Measurements from ENCODE around the gene CCDC85C.

The CCDC85C gene

GRCh38 chr14:99604766-99605298 lies 825 bp upstream of the CCDC85C start:
- DNase-seq: no peak

DNA sequence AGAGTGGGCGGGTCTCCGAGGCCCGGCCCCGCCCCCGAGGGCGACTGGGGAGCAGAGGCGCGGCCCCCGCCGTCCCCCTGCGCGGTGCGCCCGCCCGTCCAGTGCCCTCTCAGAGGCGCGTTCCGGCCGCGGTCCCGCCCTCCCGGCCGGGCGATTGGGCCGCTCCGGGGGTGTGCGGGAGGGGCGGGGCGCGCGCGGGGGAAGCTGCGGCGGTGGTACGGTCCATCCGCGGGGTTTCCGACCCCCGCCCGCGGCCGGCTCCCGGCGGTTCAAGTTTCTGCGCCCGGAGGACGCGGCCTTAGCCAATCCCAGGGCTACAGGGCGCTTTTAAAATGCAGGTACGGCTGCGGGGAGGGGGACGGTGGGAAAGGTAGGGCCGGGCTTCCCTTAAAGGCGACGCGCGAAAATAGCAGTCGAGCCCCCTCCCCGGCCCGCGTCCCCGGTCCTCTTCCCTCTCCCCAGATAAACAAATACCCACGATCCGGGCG lies 315 bp upstream of the CCDC85C start:
- peak; percentile 96 for DNase-seq

DNA sequence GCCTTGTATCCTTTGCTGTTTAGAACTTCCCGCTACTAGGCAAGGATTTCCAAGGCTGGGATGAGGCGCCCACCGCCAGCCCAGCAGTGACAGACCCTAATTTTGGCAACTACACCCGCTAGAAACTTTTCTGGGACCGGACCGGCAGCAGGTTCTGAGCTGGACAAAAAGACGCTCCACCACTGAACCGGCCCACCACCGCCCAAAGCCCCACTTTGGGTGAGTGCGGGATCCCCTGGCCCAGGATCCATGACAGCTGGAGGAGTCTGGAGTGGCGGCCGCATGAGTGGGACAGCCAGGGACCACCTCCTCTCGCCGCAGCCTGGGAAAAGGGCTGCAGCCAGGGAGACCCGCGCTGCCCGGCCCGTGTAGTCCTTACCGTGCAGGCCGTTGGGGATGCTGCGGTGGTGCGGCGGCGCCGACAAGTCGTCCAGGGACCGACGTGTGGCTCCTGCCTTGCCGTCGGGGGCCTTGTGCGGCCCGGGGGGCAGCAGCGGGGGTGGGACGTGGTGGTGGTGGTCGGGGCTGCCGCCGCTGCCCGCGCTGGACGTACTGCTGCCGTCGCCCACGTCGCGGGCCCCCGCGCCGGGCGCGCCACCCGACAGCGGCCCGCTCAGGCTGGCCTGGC lies 1.1 kb downstream of the CCDC85C start:
- no peak for DNase-seq

DNA sequence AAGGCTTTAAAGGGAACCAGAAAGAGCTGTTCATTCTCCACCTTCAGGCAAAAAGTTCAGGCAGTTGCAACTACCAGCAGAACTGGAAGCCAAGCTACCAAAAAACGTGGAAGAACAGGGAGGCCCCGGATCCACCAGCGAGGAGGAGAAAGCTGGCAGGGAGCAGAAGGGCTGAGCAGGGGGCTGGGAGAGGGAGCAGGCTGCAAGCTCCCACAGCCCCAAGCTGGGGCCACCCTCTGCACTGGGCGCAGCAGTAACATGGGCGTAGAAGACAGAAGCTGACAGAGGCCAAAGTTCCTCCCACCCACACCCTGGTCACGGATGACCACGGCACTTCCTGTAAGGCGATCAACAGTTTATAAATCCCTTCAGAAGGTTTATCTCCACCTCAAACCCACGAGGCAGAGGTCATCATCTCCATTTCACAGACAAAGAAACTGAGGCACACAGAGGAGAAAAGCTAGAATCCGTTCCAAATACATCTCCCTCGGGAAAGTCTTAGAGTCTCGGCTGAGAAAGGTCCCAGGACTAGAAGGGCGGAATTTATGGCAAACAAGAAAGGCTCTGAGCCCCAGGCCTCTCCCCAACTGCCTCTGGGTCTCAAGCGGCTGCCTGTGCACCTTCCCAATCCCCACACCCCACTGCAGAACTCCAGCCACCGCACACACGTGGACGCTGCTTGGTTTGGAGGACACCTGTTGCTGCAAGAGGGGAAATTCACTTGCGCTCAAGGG lies 1.8 kb downstream of the CCDC85C start:
- DNase-seq: no peak

DNA sequence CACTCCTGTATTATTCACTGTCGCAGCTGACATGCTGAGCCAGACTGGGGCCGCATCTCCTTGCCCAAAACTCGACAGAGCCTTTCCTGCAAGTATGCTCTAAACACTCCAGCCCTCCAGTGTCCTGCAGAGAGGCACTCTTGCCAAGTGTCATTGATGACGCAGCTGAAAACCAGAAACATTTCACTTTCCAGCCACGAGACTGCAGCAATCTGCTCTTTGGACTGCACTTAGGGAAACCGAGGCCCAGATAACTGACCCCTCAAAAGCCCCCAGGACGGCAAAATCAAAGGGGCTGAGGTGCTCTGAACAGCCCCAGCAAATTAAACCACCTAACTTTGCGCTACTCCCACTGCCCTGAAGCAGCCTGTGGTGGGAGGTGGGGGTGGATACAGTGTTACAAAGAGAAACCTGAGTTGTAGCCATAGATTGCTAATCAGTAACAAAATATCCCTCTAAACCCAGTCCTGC lies 2.6 kb downstream of the CCDC85C start:
- DNase-seq: no peak

DNA sequence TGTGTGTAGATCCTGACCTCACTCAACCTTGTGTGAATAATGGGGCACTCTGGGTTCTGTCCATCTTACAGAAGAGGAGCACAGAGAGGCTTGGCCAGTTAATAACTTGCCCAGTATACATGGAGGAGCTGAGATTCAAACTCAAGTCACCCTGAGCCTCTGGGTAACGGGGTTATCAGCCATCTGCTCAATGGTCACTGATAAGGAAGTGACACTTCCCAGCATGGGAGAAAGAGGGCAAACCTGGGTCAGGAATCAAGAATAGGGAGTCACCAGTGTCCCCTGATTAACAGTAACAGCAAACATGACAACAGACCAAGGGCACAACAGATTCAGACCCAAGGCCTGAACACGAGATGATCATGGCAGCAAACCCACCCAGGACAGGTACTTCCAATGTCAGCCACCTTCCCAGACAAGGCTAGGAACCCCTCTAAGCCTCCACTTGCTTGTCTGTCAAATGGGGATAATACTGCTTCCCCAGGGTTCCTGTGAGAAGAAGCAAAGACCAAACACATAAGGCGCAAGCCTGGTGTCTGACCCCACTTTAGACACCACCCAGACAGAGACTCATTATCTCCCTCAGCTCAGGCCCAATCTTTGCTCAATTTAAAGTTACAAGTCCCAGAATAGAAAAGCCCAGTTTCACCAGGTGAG lies 3.6 kb downstream of the CCDC85C start:
- DNase-seq: no peak

DNA sequence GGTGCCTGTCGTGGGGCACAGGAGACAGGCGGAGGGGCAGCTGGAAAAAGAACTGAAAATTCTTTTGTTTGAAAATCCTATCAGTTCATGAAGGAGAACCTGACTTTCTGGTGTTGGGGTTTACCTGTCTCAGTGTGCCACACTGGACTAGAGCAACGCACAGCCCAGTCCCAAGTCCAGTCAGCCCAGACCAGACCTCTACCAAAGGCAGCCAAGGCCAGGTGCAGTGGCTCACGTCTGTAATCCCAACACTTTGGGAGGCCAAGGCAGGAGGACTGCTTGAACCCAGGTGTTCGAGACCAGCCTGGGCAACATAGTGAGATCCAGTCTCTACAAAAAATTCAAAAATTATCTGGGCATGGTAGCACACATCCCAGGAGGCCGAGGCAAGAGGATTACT lies 4.6 kb downstream of the CCDC85C start:
- DNase-seq: no peak

DNA sequence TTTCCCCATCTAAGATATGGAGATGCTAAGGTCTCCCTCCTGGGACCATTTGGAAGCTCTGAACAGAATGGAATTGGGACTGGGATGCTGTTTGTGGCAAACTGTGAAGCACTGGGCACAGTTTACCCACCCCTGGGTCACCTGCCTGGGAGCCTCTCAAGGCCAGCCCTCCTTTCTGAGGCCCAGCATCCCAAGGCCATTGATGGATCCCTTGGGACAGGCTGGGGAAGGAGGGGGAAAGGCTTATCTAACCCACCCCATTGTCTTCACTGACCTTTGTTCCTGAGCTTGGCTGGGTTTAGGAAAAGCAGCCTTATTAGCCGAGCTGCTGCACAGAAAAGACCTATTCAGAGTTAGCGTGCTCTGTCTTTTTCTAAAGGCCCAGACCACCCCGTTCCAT lies 5.2 kb downstream of the CCDC85C start:
- DNase-seq: no peak

DNA sequence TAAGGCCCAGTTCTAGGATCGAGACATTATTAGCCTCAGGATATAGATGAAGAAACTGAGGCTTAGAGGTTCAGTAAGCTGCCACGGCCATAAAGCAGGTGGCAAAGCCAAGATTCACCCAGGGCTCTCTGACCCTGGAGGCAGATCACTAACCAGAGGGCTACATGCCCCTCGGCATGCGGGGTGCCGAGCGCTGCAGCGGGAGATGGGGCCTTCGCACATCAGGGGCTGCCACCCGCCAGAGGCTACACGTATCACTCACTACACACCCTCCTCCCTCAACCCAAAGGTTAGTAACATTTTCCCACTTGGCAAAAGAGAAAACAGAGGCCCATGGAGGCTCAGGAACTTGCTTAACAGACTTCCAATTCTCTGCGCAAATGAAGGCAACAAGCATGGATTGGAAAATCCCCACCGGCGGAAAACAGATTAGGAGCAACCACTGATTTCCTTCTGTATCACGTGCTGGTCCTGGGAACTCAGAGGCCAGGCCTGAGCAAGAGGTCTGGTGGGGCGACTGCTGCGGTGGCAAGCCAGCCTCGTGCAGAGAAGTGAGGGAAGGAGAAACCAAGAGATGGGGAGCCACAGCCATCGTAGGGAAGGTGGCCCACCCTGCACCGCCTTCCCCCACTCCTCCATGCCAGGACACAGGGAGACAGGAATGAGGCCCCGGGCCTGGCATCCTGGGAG lies 6.0 kb downstream of the CCDC85C start:
- DNase-seq: no peak

DNA sequence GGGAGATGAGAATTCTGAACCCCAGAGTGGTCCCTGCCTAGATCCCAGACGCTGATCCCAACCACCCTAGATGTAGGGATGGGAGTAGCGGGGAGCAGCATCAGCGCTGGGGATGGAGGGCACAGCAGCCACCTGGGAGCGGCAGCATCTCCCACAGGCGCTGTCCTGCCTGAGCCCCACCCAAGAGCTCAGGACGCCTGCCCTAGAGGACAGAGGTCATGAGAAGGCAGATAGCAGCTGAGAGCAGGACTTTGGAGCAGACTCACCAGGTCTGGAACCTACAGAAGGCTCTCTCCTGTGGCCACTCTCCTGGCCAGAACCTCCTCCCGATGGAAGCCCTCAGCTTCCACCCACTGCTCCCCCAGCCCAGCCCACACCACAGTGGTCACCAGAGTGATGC lies 7.2 kb downstream of the CCDC85C start:
- no peak for DNase-seq

GRCh38 chr14:99596071-99596627 lies 7.9 kb downstream of the CCDC85C start:
- DNase-seq: no peak

DNA sequence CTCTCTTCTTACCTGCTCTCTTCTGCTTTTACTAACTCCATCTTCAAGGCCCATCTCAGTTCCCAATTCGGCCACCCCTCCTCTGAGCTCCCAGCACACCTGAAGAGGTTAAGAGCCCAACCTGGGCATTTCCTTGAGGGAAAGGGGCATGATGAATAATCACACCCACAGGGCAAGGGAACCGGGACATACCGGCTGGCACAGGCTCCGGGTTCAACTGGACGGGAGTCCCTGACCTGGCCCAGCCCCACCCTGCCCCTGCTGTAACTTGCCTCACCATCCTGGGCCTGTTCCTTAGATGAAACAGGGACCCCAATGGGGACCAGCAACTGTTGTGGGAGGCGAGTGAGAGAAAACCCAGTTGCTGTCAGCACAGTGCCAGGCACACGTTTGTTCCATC lies 8.5 kb downstream of the CCDC85C start:
- DNase-seq: no peak

DNA sequence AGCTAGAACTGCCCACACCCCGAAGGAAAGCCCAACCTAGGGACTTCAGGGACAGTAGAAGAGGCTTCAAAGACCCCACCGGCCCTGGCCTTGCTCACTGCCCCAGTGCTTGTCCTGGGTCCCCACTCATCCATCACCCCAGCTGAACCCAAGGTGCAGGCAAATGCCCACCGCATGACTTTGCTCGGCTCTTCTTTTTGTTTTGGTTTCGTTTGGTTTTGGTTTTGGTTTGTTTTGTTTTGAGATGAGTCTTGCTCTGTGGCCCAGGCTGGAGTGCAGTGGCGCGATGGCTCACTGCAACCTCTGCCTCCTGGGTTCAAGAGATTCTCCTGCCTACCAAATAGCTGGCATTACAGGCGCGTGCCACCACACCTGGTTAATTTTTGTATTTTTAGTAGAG lies 9.0 kb downstream of the CCDC85C start:
- no peak for DNase-seq

DNA sequence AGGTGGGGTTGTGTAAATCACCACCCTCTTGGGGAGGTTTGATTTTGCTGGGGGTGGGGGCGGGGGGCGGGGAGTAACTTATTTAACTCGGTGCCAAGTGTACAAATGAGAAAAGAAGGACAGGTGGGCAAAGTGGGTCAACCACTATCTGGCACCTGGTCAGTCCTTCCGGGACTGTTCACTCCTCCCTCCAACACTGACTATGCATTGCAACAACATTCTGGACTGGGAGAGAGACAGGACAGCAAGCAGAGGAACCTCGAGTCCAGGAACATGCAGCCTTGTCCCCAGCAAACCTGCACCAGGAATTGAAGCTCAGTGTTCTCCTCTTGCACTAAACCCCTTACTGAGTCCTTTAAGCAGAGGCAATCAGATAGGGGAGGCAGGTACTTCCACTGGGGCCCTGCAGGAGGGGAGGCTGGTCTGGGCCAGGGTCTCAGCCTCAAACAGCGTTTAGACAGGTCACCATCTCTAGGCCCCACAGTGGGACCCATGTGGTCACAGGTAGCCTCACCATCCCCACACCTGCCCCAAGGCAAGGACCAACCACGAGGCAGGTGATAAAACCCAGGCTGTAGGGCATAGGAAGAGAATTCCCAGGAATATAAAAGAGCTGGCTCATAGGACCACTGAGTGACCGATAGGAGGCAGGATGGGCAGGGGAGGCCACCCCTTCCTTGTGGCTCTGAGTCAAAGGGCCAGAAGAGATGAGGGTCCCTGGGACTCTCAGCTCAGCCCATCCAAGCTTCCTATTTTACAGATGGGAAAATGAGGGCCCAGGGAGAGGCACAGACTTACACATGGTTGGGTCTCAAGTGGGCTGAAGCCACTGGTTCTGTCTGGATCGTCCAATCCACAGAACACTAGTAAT lies 9.8 kb downstream of the CCDC85C start:
- DNase-seq: no peak

GRCh38 chr14:99592933-99593753 lies 10.9 kb downstream of the CCDC85C start:
- no peak for DNase-seq

GRCh38 chr14:99592394-99592793 lies 11.6 kb downstream of the CCDC85C start:
- no peak for DNase-seq

GRCh38 chr14:99590746-99591555 lies 13.1 kb downstream of the CCDC85C start:
- no peak for DNase-seq

DNA sequence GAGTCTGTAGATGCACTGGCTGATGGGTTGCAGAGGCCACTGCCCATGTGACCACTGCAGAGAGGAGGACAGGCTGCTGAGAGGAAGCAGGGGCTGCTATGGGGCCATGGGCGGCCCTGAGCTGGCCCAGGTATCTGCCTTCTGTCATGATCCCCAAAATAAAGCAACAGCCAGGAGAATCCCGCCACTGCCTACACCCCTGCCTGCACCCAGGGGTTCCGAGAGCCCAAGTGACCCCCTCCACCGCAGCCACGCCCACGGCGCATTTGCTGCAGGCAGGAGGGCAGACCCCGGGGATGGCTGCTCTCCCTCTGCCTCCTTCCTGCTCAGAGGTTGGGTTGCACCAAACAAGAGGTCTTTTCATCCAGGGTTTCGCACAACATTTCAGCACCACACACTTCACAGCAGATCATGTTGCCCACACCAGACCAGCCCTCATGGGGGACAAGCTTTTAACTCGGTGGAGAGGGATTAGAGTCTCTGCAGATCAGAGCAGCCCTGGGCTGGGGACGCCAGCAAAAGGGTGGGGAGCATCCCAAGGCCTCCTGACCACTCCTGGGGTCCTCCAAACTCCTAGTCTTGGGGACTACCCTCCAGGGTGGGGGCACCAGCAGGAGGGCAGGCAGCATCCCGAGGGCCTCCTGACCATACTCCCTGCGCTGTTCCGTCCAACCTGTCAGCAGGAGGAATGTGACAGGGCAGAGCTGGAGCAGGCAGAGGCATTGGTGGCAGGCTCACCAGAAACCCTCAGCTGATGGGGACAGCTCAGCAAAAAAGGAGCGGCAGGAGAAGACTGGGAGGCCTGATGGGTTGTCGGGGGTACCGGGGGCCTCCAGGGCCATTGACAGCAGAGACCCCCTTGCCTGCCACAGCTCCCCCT lies 14.1 kb downstream of the CCDC85C start:
- no peak for DNase-seq

- no peak for DNase-seq
These were observed 15.0 kb downstream of the CCDC85C start for GRCh38 chr14:99589031-99589441.
